Neural progenitor cell (in vitro differentiated cells): ENCODE measurements around the gene MYCBPAP. TPM values are rescaled to one million over a fixed set of nuclear protein-coding genes. Genes with fewer than 3 reads are reported as not detected.
A peak's percentile ranks its signal among the peaks of the same experiment; 100 is the strongest.

Experiments used
- DNase-seq: peaks from one replicate; pipeline ENCODE4 v3.0.0-alpha.2; 2016; ENCODE audit warnings: low spot score
- H2AFZ ChIP-seq: fragments of 200-600 bp; sonication (generic); replicated peaks from 2 replicates; pipeline ENCODE4 v1.6.1; 2016; ENCODE audit warnings: antibody characterized with exemption
- H3F3A ChIP-seq: fragments of 200-600 bp; sonication (generic); 2 replicates; pipeline ENCODE4 v1.6.1; 2016; ENCODE audit warnings: antibody characterized with exemption, low read depth
- H3K27ac ChIP-seq: fragments of 200-600 bp; sonication (generic); 2 replicates; pipeline ENCODE4 v1.5.1; 2016; ENCODE audit warnings: mild to moderate bottlenecking
- H3K27me3 ChIP-seq: fragments of 200-600 bp; sonication (generic); 2 replicates; pipeline ENCODE4 v1.6.1; 2016; ENCODE audit warnings: mild to moderate bottlenecking, moderate library complexity
- H3K36me3 ChIP-seq: fragments of 200-600 bp; sonication (generic); 2 replicates; pipeline ENCODE4 v1.5.1; 2016
- H3K4me1 ChIP-seq: fragments of 200-600 bp; sonication (generic); 2 replicates; pipeline ENCODE4 v1.6.1; 2016; ENCODE audit warnings: mixed run types
- H3K4me2 ChIP-seq: fragments of 200-600 bp; sonication (generic); 2 replicates; pipeline ENCODE4 v1.6.1; 2016
- H3K4me3 ChIP-seq: fragments of 200-600 bp; sonication (generic); 2 replicates; pipeline ENCODE4 v1.5.1; 2016
- H3K79me2 ChIP-seq: fragments of 200-600 bp; sonication (generic); 2 replicates; pipeline ENCODE4 v1.6.1; 2016; ENCODE audit warnings: low read depth
- H3K9ac ChIP-seq: fragments of 200-600 bp; sonication (generic); 2 replicates; pipeline ENCODE4 v1.6.1; 2016
- H3K9me3 ChIP-seq: fragments of 200-600 bp; sonication (generic); 2 replicates; pipeline ENCODE4 v1.5.1; 2016; ENCODE audit warnings: low read depth
- H4K20me1 ChIP-seq: fragments of 200-600 bp; sonication (generic); 2 replicates; pipeline ENCODE4 v1.6.1; 2016; ENCODE audit warnings: low read depth
- H3K27ac Mint-ChIP-seq: 3 replicates; pipeline ENCODE4 v1.8.0; 2021; ENCODE audit warnings: mixed read lengths
- H3K27me3 Mint-ChIP-seq: 2 replicates; pipeline ENCODE4 v1.8.0; 2022; ENCODE audit warnings: low read depth, mild to moderate bottlenecking, inconsistent platforms, moderate library complexity, mixed read lengths; ENCODE audit not compliant: insufficient read depth
- H3K36me3 Mint-ChIP-seq: 3 replicates; pipeline ENCODE4 v1.8.0; 2021; ENCODE audit warnings: mixed read lengths
- H3K4me1 Mint-ChIP-seq: 3 replicates; pipeline ENCODE4 v1.8.0; 2021; ENCODE audit warnings: mixed read lengths
- H3K4me3 Mint-ChIP-seq: 3 replicates; pipeline ENCODE4 v1.8.0; 2021; ENCODE audit warnings: mild to moderate bottlenecking, moderate library complexity, mixed read lengths
- H3K9me3 Mint-ChIP-seq: 3 replicates; pipeline ENCODE4 v1.8.0; 2020; ENCODE audit warnings: mixed read lengths
- EZH2 ChIP-seq: fragments of 200-600 bp; sonication (generic); IDR thresholded peaks from 2 replicates; pipeline ENCODE4 v1.6.1; 2017; ENCODE audit warnings: antibody characterized with exemption, mild to moderate bottlenecking, moderate library complexity
- EZH2phosphoT487 ChIP-seq: fragments of 200-600 bp; sonication (generic); IDR thresholded peaks from 2 replicates; pipeline ENCODE4 v1.6.1; 2017; ENCODE audit warnings: antibody characterized with exemption
- total RNA-seq: library from RNA; depleted of rRNA; stranded (reverse); fragments of >200 nt; gene quantifications from 2 replicates; pipeline ENCODE4 v1.2.3, GENCODE V29; 2015; ENCODE audit warnings: low replicate concordance
- TF ChIP-seq, protein P1 (sequence below): fragments of 200-600 bp; sonication (generic); IDR thresholded peaks from 2 replicates; pipeline ENCODE4 v1.5.1; 2017; ENCODE audit warnings: antibody characterized with exemption, mild to moderate bottlenecking

MYCBPAP gene
- total RNA-seq, 1 donor from 2014 or later, result 3.5 TPM

DNA sequence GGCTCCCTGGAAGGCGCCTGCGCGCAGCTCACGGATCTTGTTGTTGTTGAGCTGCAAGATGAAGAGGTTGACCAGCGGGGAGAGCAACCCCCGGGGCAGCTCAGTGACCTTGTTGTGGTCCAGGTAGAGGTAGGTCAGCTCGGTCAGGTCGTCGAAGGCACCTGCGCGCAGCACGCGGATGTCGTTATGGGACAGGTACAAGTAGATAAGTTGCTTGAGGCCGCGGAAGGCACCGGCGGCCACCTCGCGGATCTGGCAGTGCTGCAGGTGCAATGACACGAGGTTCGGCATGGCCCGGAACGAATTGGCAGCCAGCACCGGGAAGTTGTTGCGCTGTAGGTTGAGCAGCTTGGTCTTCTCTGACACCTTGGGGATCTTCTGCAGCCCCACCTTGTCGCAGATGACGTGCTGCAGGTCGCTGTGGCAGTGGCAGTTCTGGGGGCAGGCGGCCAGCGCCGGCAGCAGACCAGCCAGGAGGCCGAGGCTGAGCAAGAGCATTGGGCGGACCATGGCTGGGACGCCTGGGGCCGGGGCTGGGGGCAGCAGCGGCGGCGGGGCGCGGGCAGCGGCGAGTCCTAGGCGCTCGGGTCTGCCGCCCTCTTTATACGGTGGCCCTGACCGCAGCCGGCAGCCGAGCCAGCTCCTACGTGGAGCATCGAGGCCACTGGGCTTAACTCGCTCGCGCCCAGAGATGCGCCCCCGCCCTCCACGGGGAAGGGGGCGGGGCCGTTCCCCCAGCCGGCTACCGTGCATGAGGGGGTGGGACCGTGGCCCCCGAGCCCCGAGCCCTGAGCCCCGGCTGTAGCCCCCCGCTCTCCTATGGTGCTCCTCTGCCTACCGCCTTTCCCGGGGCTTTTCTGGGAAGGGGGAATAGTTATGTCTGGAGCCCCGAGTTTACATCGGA, 39.7 kb upstream of the MYCBPAP start, which contains the start of gene CHAD:
TSS of gene CHAD (minus strand) at position 577 of the 904 bp plus-strand sequence. CDS start at position 510, 67 bp downstream.
- Histone ChIP-seq H3K27ac (no peak within 1 kb of the TSS), H3K27me3 (peaks cover 60% of the 10 kb centered on the region), H3K4me3 (peak within 1 kb of the TSS; percentile 62), H2AFZ (peak within 1 kb of the TSS; percentile 57), H3K4me1 (peaks cover 10% of the 10 kb centered on the region), H3K36me3 (no peaks in the 10 kb centered on the region), H3F3A (no peaks in the 10 kb centered on the region), H3K9me3 (no peaks in the 10 kb centered on the region), H3K4me2 (peak within 1 kb of the TSS; percentile 94), H3K9ac (no peak within 1 kb of the TSS), H3K79me2 (no peaks in the 10 kb centered on the region), H4K20me1 (peaks cover 5% of the 10 kb centered on the region)
- Mint-ChIP-seq H3K27me3 (peaks cover 48% of the 10 kb centered on the region), H3K4me1 (peaks cover 15% of the 10 kb centered on the region), H3K27ac (no peak within 1 kb of the TSS), H3K4me3 (peak within 1 kb of the TSS; percentile 69), H3K9me3 (no peaks in the 10 kb centered on the region), H3K36me3 (no peaks in the 10 kb centered on the region)
- DNase-seq, result peak; percentile 54
- TF ChIP-seq, protein P1, sequence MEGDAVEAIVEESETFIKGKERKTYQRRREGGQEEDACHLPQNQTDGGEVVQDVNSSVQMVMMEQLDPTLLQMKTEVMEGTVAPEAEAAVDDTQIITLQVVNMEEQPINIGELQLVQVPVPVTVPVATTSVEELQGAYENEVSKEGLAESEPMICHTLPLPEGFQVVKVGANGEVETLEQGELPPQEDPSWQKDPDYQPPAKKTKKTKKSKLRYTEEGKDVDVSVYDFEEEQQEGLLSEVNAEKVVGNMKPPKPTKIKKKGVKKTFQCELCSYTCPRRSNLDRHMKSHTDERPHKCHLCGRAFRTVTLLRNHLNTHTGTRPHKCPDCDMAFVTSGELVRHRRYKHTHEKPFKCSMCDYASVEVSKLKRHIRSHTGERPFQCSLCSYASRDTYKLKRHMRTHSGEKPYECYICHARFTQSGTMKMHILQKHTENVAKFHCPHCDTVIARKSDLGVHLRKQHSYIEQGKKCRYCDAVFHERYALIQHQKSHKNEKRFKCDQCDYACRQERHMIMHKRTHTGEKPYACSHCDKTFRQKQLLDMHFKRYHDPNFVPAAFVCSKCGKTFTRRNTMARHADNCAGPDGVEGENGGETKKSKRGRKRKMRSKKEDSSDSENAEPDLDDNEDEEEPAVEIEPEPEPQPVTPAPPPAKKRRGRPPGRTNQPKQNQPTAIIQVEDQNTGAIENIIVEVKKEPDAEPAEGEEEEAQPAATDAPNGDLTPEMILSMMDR, result no peak
- TF ChIP-seq EZH2phosphoT487 (no peak), EZH2 (peak; percentile 81)

DNA sequence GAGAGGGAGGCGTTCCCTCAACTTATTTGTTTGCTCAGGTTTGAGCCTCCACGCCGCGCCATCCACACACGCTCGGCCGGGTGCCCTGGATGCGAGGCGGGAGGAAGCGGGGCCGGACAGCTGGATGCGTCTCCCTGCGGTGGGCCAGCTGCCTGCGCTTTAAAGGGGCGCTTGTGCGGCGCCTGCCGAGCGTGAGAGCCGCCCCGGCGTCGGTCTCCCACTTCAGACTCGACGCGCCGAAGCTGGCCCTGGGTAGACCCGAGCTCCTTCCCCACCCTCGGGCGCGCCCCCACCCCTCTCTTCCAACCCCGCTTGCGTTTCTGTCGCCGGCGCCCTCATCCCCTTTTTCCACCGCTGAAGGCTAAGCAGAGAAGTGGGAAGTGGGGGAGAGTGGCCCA, 39.0 kb upstream of the MYCBPAP start:
- Histone ChIP-seq H3K9me3 (no peaks in the 10 kb centered on the region), H3K4me3 (peak overlapping the region; percentile 62), H3K36me3 (no peaks in the 10 kb centered on the region), H3K27ac (no peak overlapping the region), H3K9ac (no peak overlapping the region), H3K27me3 (peaks cover 66% of the 10 kb centered on the region), H3F3A (no peaks in the 10 kb centered on the region), H3K4me1 (peaks cover 10% of the 10 kb centered on the region), H2AFZ (peak overlapping the region; percentile 57), H3K79me2 (no peaks in the 10 kb centered on the region), H3K4me2 (peak overlapping the region; percentile 94), H4K20me1 (peaks cover 5% of the 10 kb centered on the region)
- peaks cover 50% of the 10 kb centered on the region for H3K27me3 Mint-ChIP-seq
- H3K9me3 Mint-ChIP-seq, result no peaks in the 10 kb centered on the region
- no peak overlapping the region for H3K27ac Mint-ChIP-seq
- peaks cover 15% of the 10 kb centered on the region for H3K4me1 Mint-ChIP-seq
- DNase-seq, result peak; percentile 39
- TF ChIP-seq EZH2phosphoT487, result no peak
- peak; percentile 40 for TF ChIP-seq EZH2
- H3K36me3 Mint-ChIP-seq, result no peaks in the 10 kb centered on the region
- no peak overlapping the region for H3K4me3 Mint-ChIP-seq

DNA sequence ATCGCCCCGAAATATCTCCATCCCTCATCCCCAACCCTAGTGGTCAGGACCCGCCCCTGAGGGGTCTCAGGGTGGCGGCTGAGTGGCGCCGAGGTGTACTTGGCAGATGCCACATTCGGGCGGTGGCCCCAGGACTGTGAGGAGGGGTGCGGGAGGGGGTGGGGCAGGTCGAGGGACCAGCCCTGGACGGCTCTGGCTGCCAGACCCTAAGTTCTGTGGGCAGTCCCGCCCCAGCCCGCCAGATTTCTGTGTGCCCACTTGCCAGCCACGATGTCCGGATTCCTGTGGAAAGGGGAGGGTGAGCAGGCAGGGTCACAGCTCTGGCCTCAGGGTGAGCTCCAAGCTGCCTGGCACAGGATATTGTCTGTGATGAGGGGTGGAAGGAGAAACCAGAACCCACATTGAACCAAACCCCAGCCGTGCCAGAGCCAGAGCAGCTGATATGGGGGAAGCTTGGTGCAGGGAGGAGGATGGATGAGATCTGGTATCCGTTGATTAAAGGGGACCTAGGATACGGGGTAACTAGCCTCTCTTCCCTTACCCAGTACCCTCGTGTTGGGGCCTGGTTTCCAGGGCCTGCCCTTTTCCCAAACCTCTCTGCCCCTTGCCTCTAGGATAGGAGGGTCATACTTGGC, 38.5 kb upstream of the MYCBPAP start:
- Histone ChIP-seq H3K36me3 (no peaks in the 10 kb centered on the region), H2AFZ (no peak overlapping the region), H4K20me1 (peaks cover 5% of the 10 kb centered on the region), H3K4me3 (no peak overlapping the region), H3K9ac (no peak overlapping the region), H3K4me1 (peaks cover 10% of the 10 kb centered on the region), H3K4me2 (peak overlapping the region; percentile 94), H3K27ac (no peak overlapping the region), H3K79me2 (no peaks in the 10 kb centered on the region), H3F3A (no peaks in the 10 kb centered on the region), H3K9me3 (no peaks in the 10 kb centered on the region), H3K27me3 (peaks cover 72% of the 10 kb centered on the region)
- Mint-ChIP-seq H3K9me3 (no peaks in the 10 kb centered on the region), H3K4me1 (peaks cover 15% of the 10 kb centered on the region), H3K27me3 (peaks cover 52% of the 10 kb centered on the region), H3K4me3 (no peak overlapping the region), H3K27ac (no peak overlapping the region), H3K36me3 (no peaks in the 10 kb centered on the region)
- DNase-seq, result no peak
- no peak for TF ChIP-seq EZH2
- TF ChIP-seq, protein P1, result no peak
- no peak for TF ChIP-seq EZH2phosphoT487
